ENCODE measurements around the gene PEX5L.

The PEX5L gene

GRCh38 chr3:179760944-179761343 lies 275.8 kb downstream of the PEX5L start:
- Histone ChIP-seq H4K8ac (ENCODE audit: low read depth, low read length) (no peak overlapping the region), H3K79me1 (ENCODE audit: low read length) (no peaks in the 10 kb centered on the region), H3K4me1 (ENCODE audit: control insufficient read depth in 1 of 2, insufficient read depth in 2 of 2, low read length in 2 of 2) (no peaks in the 10 kb centered on the region), H3K4me2 (ENCODE audit: low read length) (no peak overlapping the region), H3K79me2 (ENCODE audit: control insufficient read depth, insufficient read depth, low read length, poor library complexity) (no peaks in the 10 kb centered on the region), H3K27me3 (ENCODE audit: insufficient read depth, low read length) (no peaks in the 10 kb centered on the region), H3K18ac (ENCODE audit: low read length) (no peak overlapping the region), H3K14ac (ENCODE audit: low read length) (no peak overlapping the region), H3K4ac (ENCODE audit: low read depth, low read length) (no peak overlapping the region), H2AFZ (ENCODE audit: insufficient read depth, low read length, poor library complexity) (no peak overlapping the region), H3K23ac (ENCODE audit: low read length) (no peak overlapping the region), H3K27ac (ENCODE audit: low read depth, low read length) (no peak overlapping the region), H2BK120ac (ENCODE audit: insufficient read depth, low read length, poor library complexity) (no peak overlapping the region), H3K9me3 (ENCODE audit: insufficient read depth, low read depth, low read length) (no peaks in the 10 kb centered on the region), H3K36me3 (ENCODE audit: control insufficient read depth in 1 of 2, insufficient read depth in 2 of 2, low read length in 2 of 2) (peaks cover 0 to 2% of the 10 kb centered on the region in 2 experiments), H2BK5ac (ENCODE audit: low read depth, low read length, poor library complexity) (no peak overlapping the region), H4K91ac (ENCODE audit: low read depth, low read length) (no peak overlapping the region), H2AK5ac (ENCODE audit: low read length) (no peak overlapping the region), H2BK12ac (ENCODE audit: low read length) (no peak overlapping the region), H3K4me3 (ENCODE audit: low read depth, low read length) (no peak overlapping the region), H4K12ac (ENCODE audit: low read depth, low read length) (no peak overlapping the region), H3K9ac (ENCODE audit: low read length) (no peak overlapping the region)
- peak; percentile 62 to 80 for DNase-seq
- WGBS (ENCODE audit: extremely low coverage, insufficient coverage, insufficient read length): no CpG with 5 or more reads among the region's 8 CpGs

- no peak overlapping the region for H2BK12ac ChIP-seq (ENCODE audit: low read length)
- peak in 1 of 2 donors; percentile 56 for DNase-seq
- no peak overlapping the region for H3K14ac ChIP-seq (ENCODE audit: low read length)
- no peaks in the 10 kb centered on the region for H3K27me3 ChIP-seq (ENCODE audit: insufficient read depth, low read length)
- no peak overlapping the region for H3K23ac ChIP-seq (ENCODE audit: low read length)
- no CpG with 5 or more reads among the region's 6 CpGs for WGBS (ENCODE audit: extremely low coverage, insufficient coverage, insufficient read length)
- H3K4me3 ChIP-seq (ENCODE audit: low read depth, low read length): no peak overlapping the region
- H2BK5ac ChIP-seq (ENCODE audit: low read depth, low read length, poor library complexity): no peak overlapping the region
- no peaks in the 10 kb centered on the region for H3K79me2 ChIP-seq (ENCODE audit: control insufficient read depth, insufficient read depth, low read length, poor library complexity)
- no peak overlapping the region for H4K91ac ChIP-seq (ENCODE audit: low read depth, low read length)
- H3K4me1 ChIP-seq (ENCODE audit: control insufficient read depth in 1 of 2, insufficient read depth in 2 of 2, low read length in 2 of 2): no peaks in the 10 kb centered on the region
- no peak overlapping the region for H2BK120ac ChIP-seq (ENCODE audit: insufficient read depth, low read length, poor library complexity)
- no peak overlapping the region for H3K4me2 ChIP-seq (ENCODE audit: low read length)
- no peak overlapping the region for H3K27ac ChIP-seq (ENCODE audit: low read depth, low read length)
- no peaks in the 10 kb centered on the region for H3K79me1 ChIP-seq (ENCODE audit: low read length)
- H3K4ac ChIP-seq (ENCODE audit: low read depth, low read length): no peak overlapping the region
- H3K9ac ChIP-seq (ENCODE audit: low read length): no peak overlapping the region
- H3K36me3 ChIP-seq (ENCODE audit: control insufficient read depth in 1 of 2, insufficient read depth in 2 of 2, low read length in 2 of 2): peaks cover 0 to 3% of the 10 kb centered on the region in 2 experiments
- H4K12ac ChIP-seq (ENCODE audit: low read depth, low read length): no peak overlapping the region
- no peak overlapping the region for H2AFZ ChIP-seq (ENCODE audit: insufficient read depth, low read length, poor library complexity)
- no peak overlapping the region for H2AK5ac ChIP-seq (ENCODE audit: low read length)
- H3K18ac ChIP-seq (ENCODE audit: low read length): no peak overlapping the region
- no peak overlapping the region for H4K8ac ChIP-seq (ENCODE audit: low read depth, low read length)
- H3K9me3 ChIP-seq (ENCODE audit: insufficient read depth, low read depth, low read length): no peaks in the 10 kb centered on the region
These were observed 285.9 kb downstream of the PEX5L start for GRCh38 chr3:179750720-179751328.

- H3K79me2 ChIP-seq (ENCODE audit: control insufficient read depth, insufficient read depth, low read length, poor library complexity): no peaks in the 10 kb centered on the region
- H3K36me3 ChIP-seq (ENCODE audit: control insufficient read depth in 1 of 2, insufficient read depth in 2 of 2, low read length in 2 of 2): peaks cover 4 to 5% of the 10 kb centered on the region in 2 experiments
- H2AK5ac ChIP-seq (ENCODE audit: low read length): no peak overlapping the region
- H3K27ac ChIP-seq (ENCODE audit: low read depth, low read length): no peak overlapping the region
- no peaks in the 10 kb centered on the region for H3K4me1 ChIP-seq (ENCODE audit: control insufficient read depth in 1 of 2, insufficient read depth in 2 of 2, low read length in 2 of 2)
- WGBS (ENCODE audit: extremely low coverage, insufficient coverage, insufficient read length): no CpG with 5 or more reads among the region's 5 CpGs
- no peak overlapping the region for H4K91ac ChIP-seq (ENCODE audit: low read depth, low read length)
- H2BK120ac ChIP-seq (ENCODE audit: insufficient read depth, low read length, poor library complexity): no peak overlapping the region
- no peak overlapping the region for H3K23ac ChIP-seq (ENCODE audit: low read length)
- H2BK5ac ChIP-seq (ENCODE audit: low read depth, low read length, poor library complexity): no peak overlapping the region
- H3K14ac ChIP-seq (ENCODE audit: low read length): no peak overlapping the region
- no peak overlapping the region for H3K4me2 ChIP-seq (ENCODE audit: low read length)
- no peaks in the 10 kb centered on the region for H3K27me3 ChIP-seq (ENCODE audit: insufficient read depth, low read length)
- H3K79me1 ChIP-seq (ENCODE audit: low read length): no peaks in the 10 kb centered on the region
- H3K9ac ChIP-seq (ENCODE audit: low read length): no peak overlapping the region
- no peak overlapping the region for H3K18ac ChIP-seq (ENCODE audit: low read length)
- H2AFZ ChIP-seq (ENCODE audit: insufficient read depth, low read length, poor library complexity): no peak overlapping the region
- no peak overlapping the region for H3K4ac ChIP-seq (ENCODE audit: low read depth, low read length)
- no peak for DNase-seq
- no peak overlapping the region for H4K12ac ChIP-seq (ENCODE audit: low read depth, low read length)
- H3K4me3 ChIP-seq (ENCODE audit: low read depth, low read length): no peak overlapping the region
- no peaks in the 10 kb centered on the region for H3K9me3 ChIP-seq (ENCODE audit: insufficient read depth, low read depth, low read length)
- H2BK12ac ChIP-seq (ENCODE audit: low read length): no peak overlapping the region
- no peak overlapping the region for H4K8ac ChIP-seq (ENCODE audit: low read depth, low read length)
These were observed 291.0 kb downstream of the PEX5L start for GRCh38 chr3:179745716-179746115.

- Histone ChIP-seq H2BK5ac (ENCODE audit: low read depth, low read length, poor library complexity) (no peak overlapping the region), H3K9me3 (ENCODE audit: insufficient read depth, low read depth, low read length) (no peaks in the 10 kb centered on the region), H3K4me1 (ENCODE audit: control insufficient read depth in 1 of 2, insufficient read depth in 2 of 2, low read length in 2 of 2) (no peaks in the 10 kb centered on the region), H4K12ac (ENCODE audit: low read depth, low read length) (no peak overlapping the region), H3K14ac (ENCODE audit: low read length) (no peak overlapping the region), H3K4me3 (ENCODE audit: low read depth, low read length) (no peak overlapping the region), H3K9ac (ENCODE audit: low read length) (no peak overlapping the region), H4K91ac (ENCODE audit: low read depth, low read length) (no peak overlapping the region), H2BK120ac (ENCODE audit: insufficient read depth, low read length, poor library complexity) (no peak overlapping the region), H3K18ac (ENCODE audit: low read length) (no peak overlapping the region), H3K79me2 (ENCODE audit: control insufficient read depth, insufficient read depth, low read length, poor library complexity) (no peaks in the 10 kb centered on the region), H2AFZ (ENCODE audit: insufficient read depth, low read length, poor library complexity) (no peak overlapping the region), H4K8ac (ENCODE audit: low read depth, low read length) (no peak overlapping the region), H3K36me3 (ENCODE audit: control insufficient read depth in 1 of 2, insufficient read depth in 2 of 2, low read length in 2 of 2) (peaks cover 4 to 8% of the 10 kb centered on the region in 2 experiments), H2BK12ac (ENCODE audit: low read length) (no peak overlapping the region), H3K4me2 (ENCODE audit: low read length) (no peak overlapping the region), H3K27ac (ENCODE audit: low read depth, low read length) (no peak overlapping the region), H3K27me3 (ENCODE audit: insufficient read depth, low read length) (no peaks in the 10 kb centered on the region), H3K23ac (ENCODE audit: low read length) (no peak overlapping the region), H3K4ac (ENCODE audit: low read depth, low read length) (no peak overlapping the region), H2AK5ac (ENCODE audit: low read length) (no peak overlapping the region), H3K79me1 (ENCODE audit: low read length) (no peaks in the 10 kb centered on the region)
- no CpG with 5 or more reads among the region's 4 CpGs for WGBS (ENCODE audit: extremely low coverage, insufficient coverage, insufficient read length)
- no peak for DNase-seq
These were observed 291.7 kb downstream of the PEX5L start for GRCh38 chr3:179745079-179745478.

Data from trophoblast cell (in vitro differentiated cells and primary cell).